WTC11 (cell line): ENCODE results near the gene HIP1R. TPM values are rescaled to one million over a fixed set of nuclear protein-coding genes. Genes with fewer than 3 reads are reported as not detected.

Source experiments
- ATAC-seq: fragments of 200-7000 bp; cut with Tn5 transposase; 2 replicates; pipeline ENCODE4 v1.10.0; 2021; ENCODE audit warnings: mild to moderate bottlenecking, moderate library complexity
- CTCF ChIA-PET: fragments of 300-600 bp; sonication (Branson Sonifier 250); formaldehyde crosslinking; loops from one replicate; lab custom pipeline; 2021; ENCODE audit warnings: antibody characterized with exemption; lab: Charles Lee
- POLR2A ChIA-PET: fragments of 350-600 bp; sonication (Branson Sonifier 250); formaldehyde crosslinking; loops from one replicate; lab custom pipeline; 2021; ENCODE audit warnings: antibody characterized with exemption; lab: Charles Lee
- DNase-seq: peaks from one replicate; pipeline ENCODE4 v3.0.0; 2021; ENCODE audit warnings: low spot score
- H3K27ac Mint-ChIP-seq: 2 replicates; pipeline ENCODE4 v1.8.0; 2021; ENCODE audit warnings: mixed read lengths
- H3K27me3 Mint-ChIP-seq: 2 replicates; pipeline ENCODE4 v1.8.0; 2021; ENCODE audit warnings: low read depth, mild to moderate bottlenecking, moderate library complexity, mixed read lengths
- H3K36me3 Mint-ChIP-seq: 2 replicates; pipeline ENCODE4 v1.8.0; 2021; ENCODE audit warnings: mixed read lengths
- H3K4me1 Mint-ChIP-seq: 2 replicates; pipeline ENCODE4 v1.8.0; 2022; ENCODE audit warnings: mixed read lengths
- H3K4me3 Mint-ChIP-seq: 2 replicates; pipeline ENCODE4 v1.8.0; 2021; ENCODE audit warnings: mild to moderate bottlenecking, moderate library complexity, mixed read lengths
- H3K9me3 Mint-ChIP-seq: 2 replicates; pipeline ENCODE4 v1.8.0; 2021; ENCODE audit warnings: mixed read lengths
- AR ChIP-seq: fragments of 250-450 bp; sonication (Bioruptor Pico); IDR thresholded peaks from 2 replicates; pipeline ENCODE4 v1.9.0; 2021; ENCODE audit warnings: mild to moderate bottlenecking
- CTCF ChIP-seq: fragments of 200-600 bp; IDR thresholded peaks from 2 replicates; pipeline ENCODE4 v1.8.0; 2022; ENCODE audit warnings: antibody characterized with exemption
- E2F4 ChIP-seq: sonication (generic); formaldehyde crosslinking; IDR thresholded peaks from 2 replicates; pipeline ENCODE4 v1.8.1; 2022; ENCODE audit warnings: low read depth, mild to moderate bottlenecking, moderate library complexity, missing genetic modification reagents, borderline replicate concordance
- GRHL2 ChIP-seq: fragments of 250-450 bp; sonication (Bioruptor Pico); IDR thresholded peaks from 2 replicates; pipeline ENCODE4 v1.8.0; 2022; ENCODE audit warnings: mild to moderate bottlenecking, moderate library complexity; ENCODE audit not compliant: insufficient replicate concordance, severe bottlenecking
- GTF2I ChIP-seq: fragments of 250-450 bp; sonication (Bioruptor Pico); conservative IDR thresholded peaks from 2 replicates; pipeline ENCODE4 v1.4.0; 2021; ENCODE audit warnings: mild to moderate bottlenecking
- IRF2 ChIP-seq: sonication (generic); formaldehyde crosslinking; IDR thresholded peaks from 2 replicates; pipeline ENCODE4 v1.8.0; 2022; ENCODE audit warnings: low read depth, missing genetic modification reagents, borderline replicate concordance
- NR1H2 ChIP-seq: sonication (generic); formaldehyde crosslinking; IDR thresholded peaks from 2 replicates; pipeline ENCODE4 v1.9.0; 2021; ENCODE audit warnings: mild to moderate bottlenecking, moderate library complexity, missing genetic modification reagents
- SMAD3 ChIP-seq: sonication (generic); formaldehyde crosslinking; IDR thresholded peaks from 2 replicates; pipeline ENCODE4 v1.8.0; 2022; ENCODE audit warnings: missing genetic modification reagents, mild to moderate bottlenecking, borderline replicate concordance
- ZNF121 ChIP-seq: sonication (generic); formaldehyde crosslinking; IDR thresholded peaks from 2 replicates; pipeline ENCODE4 v1.8.0; 2023; ENCODE audit warnings: missing genetic modification reagents
- ZNF232 ChIP-seq: sonication (generic); formaldehyde crosslinking; IDR thresholded peaks from 2 replicates; pipeline ENCODE4 v1.8.0; 2022; ENCODE audit warnings: mild to moderate bottlenecking, missing genetic modification reagents
- ZNF396 ChIP-seq: fragments of 250-450 bp; sonication (Bioruptor Pico); IDR thresholded peaks from 2 replicates; pipeline ENCODE4 v1.8.0; 2021; ENCODE audit warnings: mild to moderate bottlenecking, moderate library complexity, borderline replicate concordance
- ZNF416 ChIP-seq: fragments of 250-450 bp; sonication (Bioruptor Pico); IDR thresholded peaks from 2 replicates; pipeline ENCODE4 v1.9.0; 2021; ENCODE audit warnings: mild to moderate bottlenecking, inconsistent platforms
- ZNF423 ChIP-seq: fragments of 250-450 bp; sonication (Bioruptor Pico); IDR thresholded peaks from 2 replicates; pipeline ENCODE4 v2.1.2; 2022; ENCODE audit warnings: mild to moderate bottlenecking, moderate library complexity
- ZNF512 ChIP-seq: sonication (generic); formaldehyde crosslinking; IDR thresholded peaks from 2 replicates; pipeline ENCODE4 v1.8.1; 2022; ENCODE audit warnings: missing genetic modification reagents, borderline replicate concordance
- ZNF532 ChIP-seq: fragments of 250-450 bp; sonication (Bioruptor Pico); IDR thresholded peaks from 2 replicates; pipeline ENCODE4 v1.9.0; 2021; ENCODE audit warnings: mild to moderate bottlenecking, borderline replicate concordance
- ZNF671 ChIP-seq: fragments of 250-450 bp; sonication (Bioruptor Pico); IDR thresholded peaks from 2 replicates; pipeline ENCODE4 v1.8.0; 2021; ENCODE audit warnings: mild to moderate bottlenecking
- ZSCAN18 ChIP-seq: fragments of 250-450 bp; sonication (Bioruptor Pico); IDR thresholded peaks from 2 replicates; pipeline ENCODE4 v2.1.2; 2022; ENCODE audit warnings: mild to moderate bottlenecking, moderate library complexity
- total RNA-seq: library from RNA; stranded (reverse); gene quantifications from 3 replicates; pipeline ENCODE4 v1.2.3, GENCODE V29; 2021

HIP1R gene
- total RNA-seq, 1 experiment from 2014 or later = 45.2 TPM

GRCh38 chr12:122899887-122900286 is 64.6 kb downstream of the HIP1R start:
- ChIA-PET CTCF (interaction anchor here (1.0 kb wide), 1 partner anchor 39 kb away, joined by 3 read pairs; no protein-coding TSS in a partner anchor), POLR2A (no interaction called here)
- Mint-ChIP-seq H3K4me3 (no peak overlapping the region), H3K27me3 (peaks cover 45% of the 10 kb centered on the region), H3K4me1 (peaks cover 19% of the 10 kb centered on the region), H3K9me3 (peaks cover 6% of the 10 kb centered on the region), H3K27ac (no peak overlapping the region), H3K36me3 (no peaks in the 10 kb centered on the region)
- ATAC-seq = no peak
- no peak for DNase-seq
- TF ChIP-seq ZSCAN18 (CRISPR knock-in tag) (no peak), GTF2I (no peak), ZNF423 (CRISPR knock-in tag) (no peak), CTCF (no peak), ZNF671 (no peak), SMAD3 (CRISPR knock-in tag) (no peak), NR1H2 (CRISPR knock-in tag) (no peak)

- ATAC-seq = no peak
- no peak overlapping the region for H3K4me3 Mint-ChIP-seq
- no peak overlapping the region for H3K27ac Mint-ChIP-seq
- ChIA-PET CTCF (interaction anchor here (0.7 to 1.0 kb wide), 2 partner anchors 47 to 57 kb away, joined by 3 read pairs; no protein-coding TSS in a partner anchor), POLR2A (interaction anchor here (0.7 kb wide), 1 partner anchor 15 kb away, joined by 4 read pairs; no protein-coding TSS in a partner anchor)
- DNase-seq = no peak
- peaks cover 13% of the 10 kb centered on the region for H3K4me1 Mint-ChIP-seq
- H3K9me3 Mint-ChIP-seq = peaks cover 4% of the 10 kb centered on the region
- H3K27me3 Mint-ChIP-seq = peaks cover 13% of the 10 kb centered on the region
- TF ChIP-seq IRF2 (CRISPR knock-in tag) (no peak), E2F4 (CRISPR knock-in tag) (no peak), ZNF232 (CRISPR knock-in tag) (no peak), ZNF532 (CRISPR knock-in tag) (no peak), SMAD3 (CRISPR knock-in tag) (no peak)
- H3K36me3 Mint-ChIP-seq = no peaks in the 10 kb centered on the region
Observed at GRCh38 chr12:122902854-122903692, 67.8 kb downstream of the HIP1R start.

- ChIA-PET POLR2A (no interaction called here), CTCF (interaction anchor here (1.0 kb wide), 1 partner anchor 58 kb away, joined by 3 read pairs; no protein-coding TSS in a partner anchor)
- ATAC-seq = peak; percentile 59
- H3K9me3 Mint-ChIP-seq = peaks cover 4% of the 10 kb centered on the region
- no peak overlapping the region for H3K27ac Mint-ChIP-seq
- no peaks in the 10 kb centered on the region for H3K36me3 Mint-ChIP-seq
- no peak overlapping the region for H3K4me3 Mint-ChIP-seq
- H3K27me3 Mint-ChIP-seq = peaks cover 7% of the 10 kb centered on the region
- DNase-seq = no peak
- peaks cover 13% of the 10 kb centered on the region for H3K4me1 Mint-ChIP-seq
- TF ChIP-seq ZNF512 (CRISPR knock-in tag) = no peak
- no peak for TF ChIP-seq AR (CRISPR knock-in tag)
- TF ChIP-seq ZNF396 (CRISPR knock-in tag) = no peak
- no peak for TF ChIP-seq GRHL2 (CRISPR knock-in tag)
- TF ChIP-seq ZNF121 (CRISPR knock-in tag) = no peak
- TF ChIP-seq ZNF416 = no peak
- no peak for TF ChIP-seq SMAD3 (CRISPR knock-in tag)
Observed at GRCh38 chr12:122903693-122904034, 68.4 kb downstream of the HIP1R start.
